Heart left ventricle (tissue), 16 donors: ENCODE measurements around the gene MYO18B. TPM values are rescaled to one million over a fixed set of nuclear protein-coding genes. Genes with fewer than 3 reads are reported as not detected.
A peak's percentile ranks its signal among the peaks of the same experiment; 100 is the strongest.

Experiments
- ATAC-seq, 4 donors: fragments of 200-7000 bp; cut with Tn5 transposase; one replicate each; pipeline ENCODE4 v1.9.1; 2020 to 2022; ENCODE audit warnings: moderate library complexity in 4 of 4, mild to moderate bottlenecking in 3 of 4, moderate number of reproducible peaks in 1 of 4
- DNase-seq, 5 donors: peaks; one replicate each; pipeline ENCODE4 v3.0.0-alpha.2; 2020
- H3K27ac ChIP-seq, 12 donors: fragments of 200-600 bp; sonication (generic) in 4 of 12; one replicate each; pipeline versions ENCODE4 v1.5.0 to v1.8.0; 2016 to 2022; ENCODE audit warnings: mild to moderate bottlenecking in 2 of 12
- H3K27me3 ChIP-seq, 9 donors: fragments of 200-600 bp; sonication (generic) in 2 of 9; one replicate each; pipeline versions ENCODE4 v1.5.1 to v1.8.0; 2016 to 2022; ENCODE audit warnings: mild to moderate bottlenecking in 3 of 9
- H3K36me3 ChIP-seq, 9 donors: fragments of 200-600 bp; sonication (generic) in 2 of 9; one replicate each; pipeline versions ENCODE4 v1.5.0 to v1.8.0; 2018 to 2022; ENCODE audit warnings: mild to moderate bottlenecking in 2 of 9
- H3K4me1 ChIP-seq, 12 donors: fragments of 200-600 bp; sonication (generic) in 4 of 12; one replicate each; pipeline versions ENCODE4 v1.5.0 to v1.8.0; 2016 to 2022; ENCODE audit warnings: mild to moderate bottlenecking in 3 of 12
- H3K4me3 ChIP-seq, 12 donors: fragments of 200-600 bp; sonication (generic) in 4 of 12; one replicate each; pipeline versions ENCODE4 v1.5.0 to v1.8.0; 2017 to 2022; ENCODE audit warnings: mild to moderate bottlenecking in 9 of 12, moderate library complexity in 4 of 12
- H3K9me3 ChIP-seq, 12 donors: fragments of 200-600 bp; sonication (generic) in 4 of 12; one replicate each; pipeline versions ENCODE4 v1.5.0 to v1.8.0; 2016 to 2022; ENCODE audit warnings: mild to moderate bottlenecking in 1 of 12
- POLR2A ChIP-seq, 2 donors: fragments of 450-650 bp; IDR thresholded peaks; one replicate each; pipeline ENCODE4 v1.6.1; 2017; ENCODE audit warnings: antibody characterized with exemption in 2 of 2, mild to moderate bottlenecking in 2 of 2, moderate library complexity in 2 of 2
- WGBS, 4 donors: extraction: QIAGEN DNeasy Blood & Tissue Kit in 2 of 4; methylation state at CpG; one replicate each; pipeline versions ENCODE4 v1.1.5 to v1.1.7; 2013 to 2018; 5-methylcytosine and 5-hydroxymethylcytosine counted together
- intact Hi-C, 10 donors: fragments of 100-400 bp; cut with DNase I; formaldehyde crosslinking; loops; one replicate each; pipeline versions ENCODE4 v1.11.1 to v1.14.2; 2022
- polyA plus RNA-seq, 2 donors: library from polyadenylated mRNA; stranded (reverse); fragments of 200-250 nt; gene quantifications; one replicate each; pipeline ENCODE4 v1.2.3, GENCODE V29; 2013
- total RNA-seq, 9 donors: library from RNA; depleted of rRNA in 2 of 9; stranded (reverse); fragments of >200 nt in 2 of 9; fragmentation: NEBNext Ultra II Directional in 3 of 9; extraction: Animal tissue kit (Norgen Biotek cat#: 25700) in 3 of 9; gene quantifications; one replicate each; pipeline versions ENCODE4 v1.1.0 to v1.2.4, GENCODE V29; 2016 to 2023
- TF ChIP-seq, protein P1 (sequence below), 12 donors: fragments of 200-600 bp; sonication (generic) in 4 of 12; IDR thresholded peaks; one replicate each; pipeline versions ENCODE4 v1.5.0 to v1.8.0; 2018 to 2022; ENCODE audit warnings: antibody characterized with exemption in 12 of 12, mild to moderate bottlenecking in 5 of 12
- donor health status: ischemic (EF 13 %, LVEDD 7.1; RV severe dilation, severe dysfunction).
- donor health status: healthy with polysubstance abuse.
- donor health status: DM: no; HTN: yes; CAD: no.
- donor health status: DM: no; HTN: no; CAD: no.
- donor health status: ischemic (EF 25% LVEDD 6.9; RV normal size, moderate dysfunction).
- donor health status: ischemic (EF 25% LVEDD 5.7; RV mildly dilated, moderate dysfunction).
- donor health status: healthy.
- donor health status: DM: yes; HTN: yes; CAD: no.
- donor health status: ischemic (EF 35%, LVEDD 5.7; RV mildly dilated, moderate dysfunction).
- donor health status: nonischemic (EF 11% LVEDD 7.7; RV severe dilation, severe dysfunction).
- donor health status: DM: yes; HTN: yes; CAD: no.
- donor health status: PGD.
- donor health status: ischemic (EF 29% LVEDD 5.4; RV normal size, mild dysfunction).
- donor health status: nonischemic (EF 23%, LVEDD 6.1; RV moderate dilation, normal function).

MYO18B gene
- total and polyA plus RNA-seq, 11 donors: 140 to 301 (median 193) TPM

GRCh38 chr22:25760848-25761595, 19.0 kb downstream of the MYO18B start:
- Histone ChIP-seq H3K4me1 (peaks cover 0 to 75% (median 27%) of the 10 kb centered on the region in 12 donors), H3K9me3 (peaks cover 0 to 3% (median 0%) of the 10 kb centered on the region in 12 donors), H3K4me3 (no peak overlapping the region), H3K27me3 (no peaks in the 10 kb centered on the region), H3K36me3 (peaks cover 0 to 29% (median 0%) of the 10 kb centered on the region in 9 donors), H3K27ac (peak overlapping the region in 10 of 12 donors; percentile 6 to 93 (median 77))
- intact Hi-C loops: loop anchor here in 1 of 10 donors (5.0 kb wide), 1 partner anchor 289 kb away; no protein-coding TSS in a partner anchor
- ATAC-seq: peak in 2 of 4 donors; percentile 5 to 16
- TF ChIP-seq, protein P1, sequence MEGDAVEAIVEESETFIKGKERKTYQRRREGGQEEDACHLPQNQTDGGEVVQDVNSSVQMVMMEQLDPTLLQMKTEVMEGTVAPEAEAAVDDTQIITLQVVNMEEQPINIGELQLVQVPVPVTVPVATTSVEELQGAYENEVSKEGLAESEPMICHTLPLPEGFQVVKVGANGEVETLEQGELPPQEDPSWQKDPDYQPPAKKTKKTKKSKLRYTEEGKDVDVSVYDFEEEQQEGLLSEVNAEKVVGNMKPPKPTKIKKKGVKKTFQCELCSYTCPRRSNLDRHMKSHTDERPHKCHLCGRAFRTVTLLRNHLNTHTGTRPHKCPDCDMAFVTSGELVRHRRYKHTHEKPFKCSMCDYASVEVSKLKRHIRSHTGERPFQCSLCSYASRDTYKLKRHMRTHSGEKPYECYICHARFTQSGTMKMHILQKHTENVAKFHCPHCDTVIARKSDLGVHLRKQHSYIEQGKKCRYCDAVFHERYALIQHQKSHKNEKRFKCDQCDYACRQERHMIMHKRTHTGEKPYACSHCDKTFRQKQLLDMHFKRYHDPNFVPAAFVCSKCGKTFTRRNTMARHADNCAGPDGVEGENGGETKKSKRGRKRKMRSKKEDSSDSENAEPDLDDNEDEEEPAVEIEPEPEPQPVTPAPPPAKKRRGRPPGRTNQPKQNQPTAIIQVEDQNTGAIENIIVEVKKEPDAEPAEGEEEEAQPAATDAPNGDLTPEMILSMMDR (IDR thresholded peaks at IDR 0.05): no peak
- no peak for TF ChIP-seq POLR2A (IDR thresholded peaks at IDR 0.05)
- WGBS, 4 donors: 60 to 78% (median 65%) methylated on average over 8 to 15 of the region's 15 CpGs
- DNase-seq: no peak

GRCh38 chr22:25762147-25762546, 20.2 kb downstream of the MYO18B start:
- H3K27ac ChIP-seq: peak overlapping the region; percentile 6 to 93 (median 72)
- intact Hi-C loops: loop anchor here in 1 of 10 donors (5.0 kb wide), 1 partner anchor 290 kb away; no protein-coding TSS in a partner anchor
- no peak overlapping the region for H3K4me3 ChIP-seq
- peaks cover 0 to 67% (median 25%) of the 10 kb centered on the region in 12 donors for H3K4me1 ChIP-seq
- no peak for TF ChIP-seq POLR2A (IDR thresholded peaks at IDR 0.05)
- TF ChIP-seq, protein P1 (IDR thresholded peaks at IDR 0.05): no peak
- DNase-seq (peak in 1 of 5 donors; percentile 30), ATAC-seq (peak; percentile 60 to 80 (median 74))
- WGBS, 4 donors: 26 to 45% (median 32%) methylated on average over 5 of the region's 5 CpGs
- H3K36me3 ChIP-seq: peaks cover 0 to 38% (median 0%) of the 10 kb centered on the region in 9 donors
- peaks cover 0 to 13% (median 1%) of the 10 kb centered on the region in 12 donors for H3K9me3 ChIP-seq
- no peaks in the 10 kb centered on the region for H3K27me3 ChIP-seq

- intact Hi-C loops: loop anchor here in 1 of 10 donors (5.0 kb wide), 1 partner anchor 291 kb away; no protein-coding TSS in a partner anchor
- Histone ChIP-seq H3K9me3 (peaks cover 0 to 14% (median 1%) of the 10 kb centered on the region in 12 donors), H3K4me3 (no peak overlapping the region), H3K27me3 (no peaks in the 10 kb centered on the region), H3K4me1 (peaks cover 0 to 59% (median 25%) of the 10 kb centered on the region in 12 donors), H3K36me3 (peaks cover 0 to 49% (median 10%) of the 10 kb centered on the region in 9 donors), H3K27ac (peak overlapping the region in 8 of 12 donors; percentile 38 to 93 (median 82))
- TF ChIP-seq POLR2A (IDR thresholded peaks at IDR 0.05): no peak
- TF ChIP-seq, protein P1 (IDR thresholded peaks at IDR 0.05): no peak
- DNase-seq (no peak), ATAC-seq (no peak)
- WGBS, 4 donors: 61 to 70% (median 66%) methylated on average over 7 of the region's 7 CpGs
Measured at GRCh38 chr22:25763239-25763777, 21.3 kb downstream of the MYO18B start.
